SW480 (cell line): ENCODE results near the gene TICAM1.
"Not testable (repeated sequence)": the region's sequence is repeated elsewhere in the genome, so short reads cannot be mapped to it uniquely, and the experiment has no call there.

Experiments
- DNase-seq: peaks from one replicate; pipeline ENCODE4 v3.0.0-alpha.2; 2016; ENCODE audit warnings: low spot score

TICAM1 gene

GRCh38 chr19:4831304-4831978, at the start of gene TICAM1:
TICAM1 (minus strand) TSS chr19:4831712; CDS start chr19:4818377, 13,335 bp downstream.
- DNase-seq, result peak; percentile 30

- no peak for DNase-seq
Measured at GRCh38 chr19:4879041-4879440, 47.5 kb upstream of the TICAM1 start.

- no peak for DNase-seq
Measured at GRCh38 chr19:4878491-4878968, 47.0 kb upstream of the TICAM1 start.

- no peak for DNase-seq
Measured at GRCh38 chr19:4877753-4878490, 46.4 kb upstream of the TICAM1 start.

- no peak for DNase-seq
Measured at GRCh38 chr19:4873930-4874329, 42.4 kb upstream of the TICAM1 start.

- DNase-seq, result no peak
Measured at GRCh38 chr19:4871711-4872110, 40.2 kb upstream of the TICAM1 start.

- DNase-seq, result peak; percentile 89
Measured at GRCh38 chr19:4870025-4870700, 38.7 kb upstream of the TICAM1 start.

- no peak for DNase-seq
Measured at GRCh38 chr19:4868286-4868834, 36.8 kb upstream of the TICAM1 start.

GRCh38 chr19:4867534-4868285, 36.2 kb upstream of the TICAM1 start, which contains the start of gene PLIN3:
PLIN3 (minus strand) TSS chr19:4867667; CDS start chr19:4861394, 6,273 bp downstream.
- DNase-seq, result peak; percentile 78

GRCh38 chr19:4866595-4867424, 35.3 kb upstream of the TICAM1 start:
- no peak for DNase-seq

- no peak for DNase-seq
Measured at GRCh38 chr19:4861147-4861546, 29.6 kb upstream of the TICAM1 start.

GRCh38 chr19:4859697-4860096, 28.2 kb upstream of the TICAM1 start:
- DNase-seq, result no peak

GRCh38 chr19:4856468-4856867, 25.0 kb upstream of the TICAM1 start:
- not testable (repeated sequence) for DNase-seq

- not testable (repeated sequence) for DNase-seq
Measured at GRCh38 chr19:4853506-4853905, 22.0 kb upstream of the TICAM1 start.

GRCh38 chr19:4852484-4852883, 21.0 kb upstream of the TICAM1 start:
- DNase-seq, result no peak

- no peak for DNase-seq
Measured at GRCh38 chr19:4851551-4852290, 20.2 kb upstream of the TICAM1 start.

GRCh38 chr19:4849019-4849418, 17.5 kb upstream of the TICAM1 start:
- no peak for DNase-seq

GRCh38 chr19:4847190-4847973, 15.9 kb upstream of the TICAM1 start:
- DNase-seq, result no peak

- DNase-seq, result not testable (repeated sequence)
Measured at GRCh38 chr19:4845975-4846374, 14.5 kb upstream of the TICAM1 start.
